Loucy (cell line): ENCODE data around the gene SRGN.

Source experiments
- CTCF ChIP-seq: fragments of 200-600 bp; sonication (generic); conservative IDR thresholded peaks from 2 replicates; pipeline ENCODE4 v1.5.1; 2014; ENCODE audit warnings: mild to moderate bottlenecking, antibody characterized with exemption, low read length
- EZH2phosphoT487 ChIP-seq: fragments of 200-600 bp; IDR thresholded peaks from 2 replicates; pipeline ENCODE4 v1.6.1; 2018; ENCODE audit warnings: antibody characterized with exemption, mild to moderate bottlenecking, moderate library complexity, borderline replicate concordance

- TF ChIP-seq CTCF (no peak), EZH2phosphoT487 (no peak)
Measured at GRCh38 chr10:69052736-69053135, 35.2 kb upstream of the SRGN start.
